Vagina (tissue), 2 donors: ENCODE measurements around the gene MYO10. TPM values are rescaled to one million over a fixed set of nuclear protein-coding genes. Genes with fewer than 3 reads are reported as not detected.

Experiments
- DNase-seq, 2 donors: peaks; one replicate each; pipeline ENCODE4 v3.0.0-alpha.2; 2017; ENCODE audit errors: extremely low spot score in 2 of 2
- H3K27ac ChIP-seq: fragments of 200-600 bp; sonication (generic); one replicate; pipeline ENCODE4 v1.5.1; 2019
- H3K27me3 ChIP-seq: fragments of 200-600 bp; sonication (generic); one replicate; pipeline ENCODE4 v1.5.1; 2019
- H3K36me3 ChIP-seq, 2 donors: fragments of 200-600 bp; sonication (generic); one replicate each; pipeline ENCODE4 v1.5.1; 2017 to 2019
- H3K4me1 ChIP-seq: fragments of 200-600 bp; sonication (generic); one replicate; pipeline ENCODE4 v1.5.1; 2019
- H3K4me3 ChIP-seq, 2 donors: fragments of 200-600 bp; sonication (generic); 1 replicate in 1 of 2; 2 replicates in 1 of 2; pipeline ENCODE4 v1.5.1; 2016 to 2019
- H3K9me3 ChIP-seq: fragments of 200-600 bp; sonication (generic); one replicate; pipeline ENCODE4 v1.5.1; 2019
- POLR2A ChIP-seq, 2 donors: fragments of 450-650 bp; IDR thresholded peaks; one replicate each; pipeline ENCODE4 v1.6.1; 2017; ENCODE audit warnings: antibody characterized with exemption in 2 of 2, mild to moderate bottlenecking in 2 of 2, moderate library complexity in 2 of 2
- POLR2AphosphoS5 ChIP-seq, 2 donors: sonication (generic); formaldehyde crosslinking; IDR thresholded peaks; one replicate each; pipeline ENCODE4 v1.9.0; 2017; ENCODE audit warnings: antibody characterized with exemption in 2 of 2, mild to moderate bottlenecking in 2 of 2, low read depth in 1 of 2; ENCODE audit not compliant: insufficient read depth in 1 of 2
- intact Hi-C: fragments of 100-400 bp; cut with DNase I; formaldehyde crosslinking; loops from one replicate; pipeline ENCODE4 v1.15.1; 2023
- total RNA-seq: library from RNA; depleted of rRNA; stranded (reverse); fragments of >200 nt; gene quantifications from one replicate; pipeline ENCODE4 v1.2.3, GENCODE V29; 2016
- TF ChIP-seq, protein P1 (sequence below), 3 experiments: fragments of 450-650 bp in 2 of 3; fragments of 200-600 bp in 1 of 3; sonication (generic) in 1 of 3; IDR thresholded peaks; one replicate each; pipeline ENCODE4 v1.5.1; 2017 to 2019; ENCODE audit warnings: antibody characterized with exemption in 3 of 3, mild to moderate bottlenecking in 2 of 3, moderate library complexity in 2 of 3

MYO10 gene
- total RNA-seq, 1 donor from 2014 or later, result 22.1 TPM

DNA sequence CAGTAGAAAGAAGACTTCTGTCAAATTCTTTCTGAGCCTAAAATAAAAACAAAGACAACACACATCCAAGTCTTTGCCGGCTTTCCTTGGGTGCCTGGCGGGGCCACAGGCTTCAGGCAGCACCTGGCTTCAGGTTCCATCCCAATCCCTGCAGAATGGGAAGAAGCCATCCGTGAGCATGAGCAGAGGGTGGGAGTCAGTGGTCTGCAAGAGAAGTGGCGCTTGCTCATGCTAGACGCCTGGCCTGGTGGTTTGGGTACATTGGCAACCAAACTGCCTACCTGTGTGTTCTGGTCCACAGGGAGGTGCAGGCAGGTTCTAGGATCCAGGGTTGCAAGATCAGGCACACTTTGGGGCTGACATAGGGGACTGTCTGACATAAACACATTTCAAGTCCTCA lies 271.7 kb downstream of the MYO10 start:
- DNase-seq, result no peak
- intact Hi-C loops, result no loop called here
- H3K27me3 ChIP-seq, result no peaks in the 10 kb centered on the region
- TF ChIP-seq POLR2AphosphoS5 (IDR thresholded peaks at IDR 0.05; ENCODE audit: insufficient read depth in 1 of 2, low read depth in 1 of 2) (no peak), POLR2A (IDR thresholded peaks at IDR 0.05) (no peak)
- TF ChIP-seq, protein P1, sequence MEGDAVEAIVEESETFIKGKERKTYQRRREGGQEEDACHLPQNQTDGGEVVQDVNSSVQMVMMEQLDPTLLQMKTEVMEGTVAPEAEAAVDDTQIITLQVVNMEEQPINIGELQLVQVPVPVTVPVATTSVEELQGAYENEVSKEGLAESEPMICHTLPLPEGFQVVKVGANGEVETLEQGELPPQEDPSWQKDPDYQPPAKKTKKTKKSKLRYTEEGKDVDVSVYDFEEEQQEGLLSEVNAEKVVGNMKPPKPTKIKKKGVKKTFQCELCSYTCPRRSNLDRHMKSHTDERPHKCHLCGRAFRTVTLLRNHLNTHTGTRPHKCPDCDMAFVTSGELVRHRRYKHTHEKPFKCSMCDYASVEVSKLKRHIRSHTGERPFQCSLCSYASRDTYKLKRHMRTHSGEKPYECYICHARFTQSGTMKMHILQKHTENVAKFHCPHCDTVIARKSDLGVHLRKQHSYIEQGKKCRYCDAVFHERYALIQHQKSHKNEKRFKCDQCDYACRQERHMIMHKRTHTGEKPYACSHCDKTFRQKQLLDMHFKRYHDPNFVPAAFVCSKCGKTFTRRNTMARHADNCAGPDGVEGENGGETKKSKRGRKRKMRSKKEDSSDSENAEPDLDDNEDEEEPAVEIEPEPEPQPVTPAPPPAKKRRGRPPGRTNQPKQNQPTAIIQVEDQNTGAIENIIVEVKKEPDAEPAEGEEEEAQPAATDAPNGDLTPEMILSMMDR (IDR thresholded peaks at IDR 0.05), result no peak
- H3K9me3 ChIP-seq, result no peaks in the 10 kb centered on the region
- H3K27ac ChIP-seq, result no peak overlapping the region
- H3K4me1 ChIP-seq, result peaks cover 9% of the 10 kb centered on the region
- no peak overlapping the region for H3K4me3 ChIP-seq
- peaks cover 0 to 10% of the 10 kb centered on the region in 2 donors for H3K36me3 ChIP-seq

DNA sequence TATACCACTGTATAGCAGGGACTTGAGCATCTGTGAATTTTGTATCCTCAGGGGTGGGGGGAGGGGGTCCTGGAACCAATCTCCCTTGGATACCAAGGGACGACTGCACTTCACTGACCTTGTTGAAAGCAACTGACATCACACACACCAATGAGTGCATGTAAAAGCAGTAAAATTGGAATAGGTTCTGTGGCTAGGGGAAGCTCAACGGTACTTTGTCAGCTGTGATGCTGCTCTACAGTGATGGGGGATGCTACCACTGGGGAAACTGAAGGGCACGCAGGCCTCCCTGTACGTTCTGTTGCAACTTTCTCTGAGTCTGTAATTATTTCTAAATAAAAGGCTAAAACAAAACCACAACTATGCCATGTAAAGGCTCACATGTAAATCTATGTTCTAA lies 272.2 kb downstream of the MYO10 start:
- Histone ChIP-seq H3K27ac (no peak overlapping the region), H3K9me3 (no peaks in the 10 kb centered on the region), H3K4me3 (no peak overlapping the region), H3K27me3 (no peaks in the 10 kb centered on the region), H3K36me3 (peaks cover 0 to 10% of the 10 kb centered on the region in 2 donors), H3K4me1 (peaks cover 9% of the 10 kb centered on the region)
- intact Hi-C loops, result no loop called here
- DNase-seq, result no peak
- TF ChIP-seq, protein P1 (IDR thresholded peaks at IDR 0.05), result no peak
- TF ChIP-seq POLR2A (IDR thresholded peaks at IDR 0.05) (no peak), POLR2AphosphoS5 (IDR thresholded peaks at IDR 0.05; ENCODE audit: insufficient read depth in 1 of 2, low read depth in 1 of 2) (no peak)

DNA sequence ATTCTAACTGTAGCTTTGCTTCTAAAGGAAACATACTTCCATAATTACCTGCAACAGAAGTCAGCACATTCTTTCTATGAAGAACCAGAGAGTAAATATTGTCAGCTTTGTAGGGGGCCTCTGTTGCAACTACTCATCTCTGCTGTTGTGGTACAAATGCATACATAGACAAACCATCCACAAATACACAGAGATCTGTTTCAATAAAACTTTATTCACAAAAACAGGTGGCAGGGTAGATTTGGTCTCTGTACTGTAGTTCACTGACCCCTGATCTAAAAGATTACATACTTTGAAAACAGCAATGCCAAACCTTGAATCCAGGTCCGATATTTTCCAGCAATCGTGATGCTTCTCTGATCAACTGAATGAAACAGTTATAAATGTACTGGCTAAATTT lies 274.4 kb downstream of the MYO10 start:
- TF ChIP-seq POLR2AphosphoS5 (IDR thresholded peaks at IDR 0.05; ENCODE audit: insufficient read depth in 1 of 2, low read depth in 1 of 2) (no peak), POLR2A (IDR thresholded peaks at IDR 0.05) (no peak)
- TF ChIP-seq, protein P1 (IDR thresholded peaks at IDR 0.05), result no peak
- H3K4me1 ChIP-seq, result peaks cover 9% of the 10 kb centered on the region
- H3K4me3 ChIP-seq, result no peak overlapping the region
- H3K27ac ChIP-seq, result no peak overlapping the region
- H3K36me3 ChIP-seq, result no peaks in the 10 kb centered on the region
- H3K27me3 ChIP-seq, result no peaks in the 10 kb centered on the region
- no peak for DNase-seq
- H3K9me3 ChIP-seq, result no peaks in the 10 kb centered on the region
- intact Hi-C loops, result no loop called here

DNA sequence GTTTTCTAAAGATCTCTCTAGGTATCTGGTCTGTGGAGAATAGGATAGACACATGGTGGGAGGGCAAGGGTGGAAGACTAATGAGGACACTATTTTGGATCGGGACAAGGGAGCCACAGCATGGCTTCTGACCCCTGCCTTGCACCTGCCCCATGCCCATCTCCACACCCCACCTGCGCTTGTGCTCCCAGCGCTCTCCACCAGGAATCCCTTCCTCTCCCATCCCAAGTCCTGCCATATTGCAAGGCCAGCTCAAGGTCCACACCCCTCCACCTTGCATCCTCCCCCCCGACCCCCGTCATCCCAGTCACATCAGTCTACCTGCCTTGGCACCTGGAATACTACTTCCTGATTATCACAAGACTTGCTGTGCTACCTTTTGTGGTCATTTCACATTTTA lies 275.1 kb downstream of the MYO10 start:
- H3K27me3 ChIP-seq, result no peaks in the 10 kb centered on the region
- no peak overlapping the region for H3K4me3 ChIP-seq
- intact Hi-C loops, result no loop called here
- no peaks in the 10 kb centered on the region for H3K36me3 ChIP-seq
- no peak for DNase-seq
- H3K9me3 ChIP-seq, result no peaks in the 10 kb centered on the region
- no peak overlapping the region for H3K27ac ChIP-seq
- TF ChIP-seq POLR2AphosphoS5 (IDR thresholded peaks at IDR 0.05; ENCODE audit: insufficient read depth in 1 of 2, low read depth in 1 of 2), result no peak
- H3K4me1 ChIP-seq, result peaks cover 7% of the 10 kb centered on the region

DNA sequence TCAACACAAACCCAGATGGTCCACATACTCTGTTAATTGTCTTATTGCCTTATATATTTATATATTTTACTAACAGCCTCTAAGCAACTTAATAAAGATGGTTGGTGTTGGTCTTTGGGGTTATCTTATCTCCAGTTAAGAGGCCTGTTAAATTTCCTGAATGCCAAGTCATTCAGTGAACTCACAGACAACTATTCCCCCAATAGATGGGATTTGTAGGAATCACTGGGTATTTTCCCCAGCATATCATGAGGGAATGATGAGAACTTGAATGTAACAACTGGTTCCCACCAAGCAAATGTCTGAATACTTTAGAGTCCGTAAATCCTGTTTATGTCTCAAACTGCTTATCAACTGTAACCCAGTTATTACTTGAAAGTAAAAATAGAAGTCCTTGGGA lies 276.6 kb downstream of the MYO10 start:
- Histone ChIP-seq H3K36me3 (no peaks in the 10 kb centered on the region), H3K4me3 (no peak overlapping the region), H3K27me3 (no peaks in the 10 kb centered on the region), H3K9me3 (no peaks in the 10 kb centered on the region), H3K4me1 (peaks cover 7% of the 10 kb centered on the region), H3K27ac (no peak overlapping the region)
- intact Hi-C loops, result no loop called here
- TF ChIP-seq, protein P1 (IDR thresholded peaks at IDR 0.05), result no peak
- TF ChIP-seq POLR2AphosphoS5 (IDR thresholded peaks at IDR 0.05; ENCODE audit: insufficient read depth in 1 of 2, low read depth in 1 of 2), result no peak
- no peak for DNase-seq
